Smooth muscle cell (in vitro differentiated cells): ENCODE results near the gene FRK. TPM values are rescaled to one million over a fixed set of nuclear protein-coding genes. Genes with fewer than 3 reads are reported as not detected.

Experiments
- DNase-seq: peaks from one replicate; lab custom pipeline; 2025; ENCODE audit not compliant: unreplicated experiment; lab: John Stamatoyannopoulos, UW
- H2AFZ ChIP-seq: fragments of 200-600 bp; sonication (generic); 2 replicates; pipeline ENCODE4 v1.6.0; 2016; ENCODE audit warnings: antibody characterized with exemption, low read depth, mild to moderate bottlenecking
- H3F3A ChIP-seq: fragments of 200-600 bp; sonication (generic); 2 replicates; pipeline ENCODE4 v1.6.0; 2017; ENCODE audit warnings: antibody characterized with exemption, low read depth
- H3K27ac ChIP-seq: fragments of 200-600 bp; sonication (generic); 2 replicates; pipeline ENCODE4 v1.5.1; 2016; ENCODE audit warnings: low read depth, mild to moderate bottlenecking
- H3K27me3 ChIP-seq: fragments of 200-600 bp; sonication (generic); 2 replicates; pipeline ENCODE4 v1.6.1; 2016; ENCODE audit warnings: low read depth, mild to moderate bottlenecking
- H3K36me3 ChIP-seq: fragments of 200-600 bp; sonication (generic); 2 replicates; pipeline ENCODE4 v1.5.1; 2016; ENCODE audit warnings: low read depth
- H3K4me1 ChIP-seq: fragments of 200-600 bp; sonication (generic); 2 replicates; pipeline ENCODE4 v1.5.1; 2016; ENCODE audit warnings: low read depth
- H3K4me2 ChIP-seq: fragments of 200-600 bp; sonication (generic); 2 replicates; pipeline ENCODE4 v1.6.0; 2016; ENCODE audit warnings: mild to moderate bottlenecking
- H3K4me3 ChIP-seq: fragments of 200-600 bp; sonication (generic); 2 replicates; pipeline ENCODE4 v1.5.1; 2016; ENCODE audit warnings: mild to moderate bottlenecking
- H3K79me2 ChIP-seq: fragments of 200-600 bp; sonication (generic); 2 replicates; pipeline ENCODE4 v1.6.0; 2016; ENCODE audit warnings: low read depth, mild to moderate bottlenecking
- H3K9ac ChIP-seq: fragments of 200-600 bp; sonication (generic); 2 replicates; pipeline ENCODE4 v1.6.0; 2016; ENCODE audit warnings: low read depth
- H3K9me3 ChIP-seq: fragments of 200-600 bp; sonication (generic); replicated peaks from 2 replicates; pipeline ENCODE4 v1.5.1; 2016; ENCODE audit warnings: low read depth
- H4K20me1 ChIP-seq: fragments of 200-600 bp; sonication (generic); 2 replicates; pipeline ENCODE4 v1.6.0; 2016; ENCODE audit warnings: low read depth
- WGBS: methylation state at CpG from one replicate; pipeline ENCODE4 v1.1.7; 2016; ENCODE audit warnings: low lambda C conversion rate; 5-methylcytosine and 5-hydroxymethylcytosine counted together
- polyA plus RNA-seq: library from polyadenylated mRNA; unstranded; fragments of >200 nt; fragmentation: Nextera tagmentation; extraction: Ambion mirVana; gene quantifications from 2 replicates; pipeline ENCODE4 v1.2.1, GENCODE V29; 2016
- total RNA-seq: library from RNA; depleted of rRNA; stranded (reverse); fragments of >200 nt; gene quantifications from 2 replicates; pipeline ENCODE4 v1.2.3, GENCODE V29; 2014
- TF ChIP-seq, protein P1 (sequence below): fragments of 200-600 bp; sonication (generic); IDR thresholded peaks from 2 replicates; pipeline ENCODE4 v1.5.1; 2017; ENCODE audit warnings: borderline replicate concordance, mild to moderate bottlenecking, antibody characterized with exemption; ENCODE audit not compliant: insufficient read depth, poor library complexity, severe bottlenecking

Gene FRK
- total and polyA plus RNA-seq, 2 experiments from 2014 or later: 0.11 to 1.4 TPM

DNA sequence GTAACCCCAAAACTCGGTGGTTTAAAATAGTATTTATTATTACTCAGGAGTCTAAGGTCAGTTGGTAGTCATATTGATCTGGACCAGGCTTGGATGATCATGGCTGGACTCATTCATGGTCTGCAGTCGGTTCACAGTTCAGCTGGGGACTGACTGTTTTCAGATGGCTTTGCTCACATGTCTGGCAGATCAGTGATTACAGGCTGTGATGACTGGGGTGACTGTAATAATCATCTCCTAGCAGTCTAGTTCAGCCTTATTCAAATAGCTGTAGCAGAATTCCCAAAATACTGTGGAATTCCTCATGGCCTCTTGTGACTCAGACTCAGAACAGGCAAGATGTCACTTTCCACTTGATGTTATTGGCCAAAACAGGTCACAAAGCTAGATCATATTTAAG lies 23.6 kb upstream of the FRK start:
- Histone ChIP-seq H3K27me3 (no peaks in the 10 kb centered on the region), H3F3A (no peaks in the 10 kb centered on the region), H3K36me3 (no peaks in the 10 kb centered on the region), H3K9me3 (no peaks in the 10 kb centered on the region), H2AFZ (no peak overlapping the region), H3K9ac (no peak overlapping the region), H3K27ac (no peak overlapping the region), H3K4me1 (peaks cover 3% of the 10 kb centered on the region), H4K20me1 (no peaks in the 10 kb centered on the region), H3K4me2 (no peak overlapping the region), H3K79me2 (no peaks in the 10 kb centered on the region), H3K4me3 (no peak overlapping the region)
- no peak for DNase-seq
- WGBS: 75% methylated on average over 2 of the region's 2 CpGs
- TF ChIP-seq, protein P1, sequence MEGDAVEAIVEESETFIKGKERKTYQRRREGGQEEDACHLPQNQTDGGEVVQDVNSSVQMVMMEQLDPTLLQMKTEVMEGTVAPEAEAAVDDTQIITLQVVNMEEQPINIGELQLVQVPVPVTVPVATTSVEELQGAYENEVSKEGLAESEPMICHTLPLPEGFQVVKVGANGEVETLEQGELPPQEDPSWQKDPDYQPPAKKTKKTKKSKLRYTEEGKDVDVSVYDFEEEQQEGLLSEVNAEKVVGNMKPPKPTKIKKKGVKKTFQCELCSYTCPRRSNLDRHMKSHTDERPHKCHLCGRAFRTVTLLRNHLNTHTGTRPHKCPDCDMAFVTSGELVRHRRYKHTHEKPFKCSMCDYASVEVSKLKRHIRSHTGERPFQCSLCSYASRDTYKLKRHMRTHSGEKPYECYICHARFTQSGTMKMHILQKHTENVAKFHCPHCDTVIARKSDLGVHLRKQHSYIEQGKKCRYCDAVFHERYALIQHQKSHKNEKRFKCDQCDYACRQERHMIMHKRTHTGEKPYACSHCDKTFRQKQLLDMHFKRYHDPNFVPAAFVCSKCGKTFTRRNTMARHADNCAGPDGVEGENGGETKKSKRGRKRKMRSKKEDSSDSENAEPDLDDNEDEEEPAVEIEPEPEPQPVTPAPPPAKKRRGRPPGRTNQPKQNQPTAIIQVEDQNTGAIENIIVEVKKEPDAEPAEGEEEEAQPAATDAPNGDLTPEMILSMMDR: no peak

DNA sequence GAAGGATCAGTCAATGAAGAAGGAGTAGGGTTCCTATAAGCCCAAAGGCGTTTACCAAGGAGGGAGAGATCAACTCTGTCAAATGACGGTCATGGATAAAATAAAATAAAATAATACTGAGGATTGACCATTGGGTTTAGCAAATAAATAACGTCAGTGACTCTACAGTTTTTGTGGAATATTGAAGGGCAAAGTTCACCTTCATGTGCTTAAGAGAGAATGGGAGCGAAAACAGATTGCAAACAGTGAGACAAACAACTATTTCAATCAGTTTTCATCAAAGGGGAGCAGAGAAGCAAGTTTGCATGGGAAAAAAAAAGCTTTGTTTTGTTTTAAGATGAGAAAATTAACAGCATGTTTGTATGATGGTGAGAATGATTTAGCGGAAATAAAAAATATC lies 22.4 kb upstream of the FRK start:
- Histone ChIP-seq H4K20me1 (no peaks in the 10 kb centered on the region), H3K36me3 (no peaks in the 10 kb centered on the region), H3K27me3 (no peaks in the 10 kb centered on the region), H3K9ac (no peak overlapping the region), H3K4me3 (no peak overlapping the region), H2AFZ (no peak overlapping the region), H3F3A (no peaks in the 10 kb centered on the region), H3K9me3 (no peaks in the 10 kb centered on the region), H3K27ac (no peak overlapping the region), H3K4me2 (no peak overlapping the region), H3K4me1 (peaks cover 3% of the 10 kb centered on the region), H3K79me2 (no peaks in the 10 kb centered on the region)
- TF ChIP-seq, protein P1: no peak
- WGBS: 96% methylated on average over 5 of the region's 5 CpGs
- DNase-seq: no peak

- Histone ChIP-seq H2AFZ (no peak overlapping the region), H3F3A (no peaks in the 10 kb centered on the region), H3K9ac (no peak overlapping the region), H3K36me3 (no peaks in the 10 kb centered on the region), H3K4me3 (no peak overlapping the region), H3K79me2 (no peaks in the 10 kb centered on the region), H3K27me3 (no peaks in the 10 kb centered on the region), H3K9me3 (no peaks in the 10 kb centered on the region), H4K20me1 (no peaks in the 10 kb centered on the region), H3K4me2 (no peak overlapping the region), H3K4me1 (peaks cover 8% of the 10 kb centered on the region), H3K27ac (no peak overlapping the region)
- TF ChIP-seq, protein P1: no peak
- WGBS: 94% methylated on average over 3 of the region's 3 CpGs
- no peak for DNase-seq
Observed at GRCh38 chr6:116078945-116079344, 18.3 kb upstream of the FRK start.

DNA sequence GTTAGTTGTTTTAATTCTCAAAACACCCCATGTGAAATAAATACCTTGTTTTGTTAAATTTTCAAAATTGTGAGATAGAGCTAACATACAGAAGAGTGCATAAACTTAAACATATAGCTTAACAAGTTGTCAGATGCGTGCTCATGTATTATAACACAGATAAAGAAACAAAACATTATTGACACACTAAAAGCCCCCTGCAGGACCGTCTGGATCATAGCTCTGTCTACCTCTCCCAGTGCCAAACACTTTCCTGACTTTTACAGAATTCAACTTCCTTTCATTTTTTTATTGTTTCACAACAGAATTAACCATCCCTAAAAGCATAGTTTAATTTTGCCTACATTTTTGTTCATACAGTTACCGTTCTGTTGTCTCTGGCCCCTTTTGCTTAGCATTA lies 17.8 kb upstream of the FRK start:
- Histone ChIP-seq H3F3A (no peaks in the 10 kb centered on the region), H3K36me3 (no peaks in the 10 kb centered on the region), H2AFZ (no peak overlapping the region), H4K20me1 (no peaks in the 10 kb centered on the region), H3K27me3 (no peaks in the 10 kb centered on the region), H3K27ac (no peak overlapping the region), H3K79me2 (no peaks in the 10 kb centered on the region), H3K9me3 (no peaks in the 10 kb centered on the region), H3K9ac (no peak overlapping the region), H3K4me2 (no peak overlapping the region), H3K4me3 (no peak overlapping the region), H3K4me1 (peaks cover 10% of the 10 kb centered on the region)
- WGBS: 69% methylated on average over 3 of the region's 3 CpGs
- TF ChIP-seq, protein P1: no peak
- no peak for DNase-seq
